ENCODE measurements around the gene NR5A2.

Gene NR5A2

DNA sequence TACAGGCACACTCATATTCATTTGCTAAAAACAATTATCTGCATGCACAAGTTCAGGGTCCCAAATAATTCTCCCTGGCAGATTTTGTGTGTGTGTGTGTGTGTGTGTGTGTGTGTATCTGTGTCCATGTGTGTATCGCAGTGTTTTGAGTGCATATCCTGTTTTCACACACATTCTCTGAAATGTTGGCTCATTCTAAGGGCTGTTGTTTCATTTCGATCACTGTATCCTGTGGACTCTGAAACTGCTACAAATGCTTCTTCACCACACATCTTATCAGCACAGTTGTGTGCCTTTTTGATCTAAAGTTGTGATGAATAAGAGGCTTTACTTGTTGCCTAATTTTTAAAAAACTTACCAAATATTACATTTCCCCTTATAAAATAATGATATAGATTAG, 34.6 kb downstream of the NR5A2 start:
- in situ Hi-C loops (cut with MboI; ENCODE audit: low sequenced_read_pairs), result no loop called here

DNA sequence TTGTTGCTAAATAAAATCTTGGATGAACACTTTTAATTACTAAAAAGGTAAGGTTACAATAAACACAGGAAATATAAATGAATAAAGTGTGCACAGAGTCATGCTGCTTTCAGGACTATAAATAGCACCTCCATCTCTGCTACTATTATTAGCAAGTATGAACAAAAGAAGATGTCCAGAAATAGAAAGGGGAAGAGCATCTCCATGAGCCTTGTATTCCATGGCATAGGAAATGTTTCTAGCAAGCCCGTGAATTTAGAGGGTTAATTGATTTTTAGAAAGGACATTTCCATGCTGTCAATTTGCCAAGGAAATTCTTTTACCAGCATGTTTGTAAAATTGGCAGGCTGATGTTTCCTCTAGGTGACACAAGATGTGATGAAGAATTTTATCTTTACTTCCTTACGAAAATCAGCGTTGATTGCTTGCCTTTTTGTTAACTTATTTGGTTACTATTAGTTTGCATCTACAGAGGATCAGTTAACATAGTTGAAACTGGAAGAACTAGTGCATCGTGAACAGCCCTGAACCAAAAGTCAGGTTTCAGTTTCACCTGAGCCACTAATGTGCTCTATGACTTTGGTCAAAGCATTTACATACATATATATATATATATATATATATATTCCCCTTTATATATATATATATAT, 45.3 kb downstream of the NR5A2 start:
- in situ Hi-C loops (cut with MboI; ENCODE audit: low sequenced_read_pairs), result no loop called here

DNA sequence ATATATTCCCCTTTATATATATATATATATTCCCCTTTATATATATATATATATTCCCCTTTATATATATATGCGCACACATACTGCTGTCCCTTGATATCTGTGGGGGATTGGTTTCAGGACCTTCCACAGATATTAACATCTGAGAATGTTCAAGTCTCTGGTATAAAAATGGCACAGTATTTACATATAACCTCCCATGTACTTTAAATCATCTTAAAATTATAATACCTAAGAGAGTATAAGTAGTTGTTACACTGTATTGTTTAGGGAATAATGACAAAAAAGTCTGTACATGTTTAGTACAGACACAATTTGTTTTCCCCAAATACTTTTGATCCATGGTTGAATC, 45.8 kb downstream of the NR5A2 start:
- in situ Hi-C loops (cut with MboI; ENCODE audit: low sequenced_read_pairs), result no loop called here

DNA sequence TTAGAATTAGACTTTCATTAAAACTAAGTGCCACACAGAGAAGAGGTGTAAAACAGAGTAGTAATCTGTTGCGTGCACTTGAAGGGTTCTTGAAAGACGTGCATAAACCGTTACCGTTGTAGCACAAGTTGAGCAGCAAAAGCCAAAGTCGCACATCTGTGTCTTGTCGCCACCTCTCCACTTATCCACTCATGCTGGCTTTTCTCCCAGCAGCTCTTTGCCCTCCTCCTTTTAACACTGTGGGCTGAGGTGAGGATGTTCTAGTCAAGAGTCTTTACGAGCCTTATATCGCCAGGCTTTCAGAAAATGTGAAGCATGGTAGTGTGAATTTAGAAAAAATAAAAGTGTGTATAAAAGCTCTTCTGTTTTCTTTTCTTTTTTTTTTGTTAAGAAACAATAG, 48.0 kb downstream of the NR5A2 start:
- in situ Hi-C loops (cut with MboI; ENCODE audit: low sequenced_read_pairs), result no loop called here

DNA sequence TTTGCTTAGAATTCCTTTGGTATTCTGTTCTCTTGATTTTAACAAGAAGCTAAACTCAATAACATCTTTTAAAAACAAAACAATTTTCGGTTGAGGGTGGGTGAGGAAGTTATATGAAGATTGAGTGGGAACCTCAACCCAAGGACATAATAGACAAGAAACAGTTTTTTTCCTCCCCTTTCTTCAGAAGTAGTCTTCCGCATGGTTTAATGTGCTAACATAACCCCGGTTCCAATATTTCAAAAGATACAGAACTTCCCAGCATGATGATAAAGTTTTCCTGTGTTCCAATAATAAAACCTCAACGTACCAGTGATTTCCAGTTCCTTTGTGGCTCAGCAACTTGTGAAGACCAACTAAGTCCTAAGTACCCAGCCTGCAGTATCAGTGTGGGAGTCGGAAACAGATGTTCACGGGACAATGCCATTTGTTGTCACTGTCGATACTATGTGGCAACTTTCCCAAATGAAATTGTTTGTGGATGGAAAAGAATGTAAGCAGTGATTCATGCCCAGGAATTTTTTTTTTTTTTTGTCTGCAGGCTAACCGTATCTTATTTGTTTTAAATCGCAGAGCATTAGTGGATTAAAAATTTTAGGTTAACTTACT, 48.5 kb downstream of the NR5A2 start:
- in situ Hi-C loops (cut with MboI; ENCODE audit: low sequenced_read_pairs), result no loop called here

DNA sequence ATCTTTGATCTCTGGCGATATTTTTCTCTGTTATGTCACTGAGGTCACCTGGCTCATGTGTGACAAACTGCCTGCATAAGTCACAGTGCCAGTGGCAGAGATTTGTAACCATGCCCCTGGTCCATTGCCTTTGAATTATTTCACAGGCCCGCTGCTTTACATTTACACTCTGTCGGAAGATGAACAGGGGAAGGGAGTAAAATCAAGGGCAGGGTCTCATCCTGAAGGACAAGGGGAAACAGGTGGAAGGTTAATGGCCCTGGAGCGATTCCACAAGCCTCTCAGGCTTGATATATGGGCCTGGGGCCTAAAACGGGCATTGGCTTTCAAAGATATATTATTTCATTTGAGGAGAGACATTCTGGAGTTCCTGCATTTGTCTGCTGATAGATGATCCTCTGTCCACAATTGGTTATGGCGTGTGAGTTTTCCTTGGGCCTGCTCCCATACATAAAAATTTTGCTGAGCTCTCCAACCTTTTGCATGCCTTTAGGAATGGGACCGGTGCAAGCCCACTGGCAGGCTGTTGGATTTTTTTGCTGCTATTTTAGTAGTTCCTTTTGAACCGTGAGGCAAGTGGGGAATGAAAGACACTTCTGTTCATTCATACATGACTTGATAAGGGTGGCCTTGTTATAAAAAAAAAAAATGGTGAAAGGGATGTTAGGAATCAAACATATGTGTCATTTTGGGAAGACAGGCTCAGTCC, 51.9 kb downstream of the NR5A2 start:
- in situ Hi-C loops (cut with MboI; ENCODE audit: low sequenced_read_pairs), result no loop called here

DNA sequence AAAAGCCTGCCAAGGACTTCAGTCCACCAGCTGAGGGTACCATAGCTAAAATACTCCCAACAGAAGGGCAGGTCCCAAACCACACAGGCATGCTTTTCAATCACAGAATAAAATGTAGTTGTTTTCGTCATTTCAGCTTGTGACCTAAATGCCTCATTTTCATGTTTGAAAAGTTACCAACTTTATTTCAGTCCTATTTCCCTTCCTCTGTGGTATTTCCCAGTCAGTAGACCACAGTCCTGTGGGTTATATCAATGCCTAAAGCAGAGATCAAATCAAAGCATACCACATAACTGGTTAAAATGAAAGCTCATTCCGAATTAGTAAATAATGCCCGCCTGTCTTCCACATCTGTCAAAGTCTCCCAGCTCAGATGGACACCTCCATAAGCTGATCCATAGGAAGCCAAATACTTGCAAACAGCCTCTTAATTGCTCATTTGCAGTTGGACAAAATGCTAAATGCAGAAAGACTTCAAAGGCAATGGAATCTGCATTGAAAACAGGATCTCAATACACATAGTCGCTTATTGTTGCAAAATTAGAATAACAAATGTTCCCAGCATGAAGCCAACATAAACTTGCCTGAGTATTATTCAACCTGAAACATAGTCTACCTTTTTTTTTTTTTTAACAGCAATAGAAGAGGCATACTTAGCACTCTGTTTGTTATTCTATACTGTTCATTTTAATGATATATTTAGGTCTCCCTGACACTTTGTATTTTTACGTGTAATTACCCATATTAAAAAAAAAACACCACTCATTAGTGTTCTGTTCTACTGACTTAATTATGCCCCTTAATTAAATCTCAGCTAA, 53.9 kb downstream of the NR5A2 start:
- in situ Hi-C loops (cut with MboI; ENCODE audit: low sequenced_read_pairs), result no loop called here

DNA sequence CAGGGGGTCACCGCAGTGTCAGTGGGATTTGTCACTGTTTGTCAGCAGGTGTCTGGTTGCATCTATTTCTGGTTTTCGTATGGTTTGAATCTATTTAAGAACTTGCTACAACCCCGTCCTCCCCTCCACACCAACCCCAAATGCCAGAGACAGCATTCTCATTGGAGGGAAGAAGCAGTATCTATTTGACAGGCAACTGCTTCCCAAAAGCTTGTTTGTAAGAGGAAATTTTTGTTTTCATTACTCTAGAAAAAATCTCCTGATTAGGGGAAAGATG, 54.4 kb downstream of the NR5A2 start:
- in situ Hi-C loops (cut with MboI; ENCODE audit: low sequenced_read_pairs), result no loop called here

DNA sequence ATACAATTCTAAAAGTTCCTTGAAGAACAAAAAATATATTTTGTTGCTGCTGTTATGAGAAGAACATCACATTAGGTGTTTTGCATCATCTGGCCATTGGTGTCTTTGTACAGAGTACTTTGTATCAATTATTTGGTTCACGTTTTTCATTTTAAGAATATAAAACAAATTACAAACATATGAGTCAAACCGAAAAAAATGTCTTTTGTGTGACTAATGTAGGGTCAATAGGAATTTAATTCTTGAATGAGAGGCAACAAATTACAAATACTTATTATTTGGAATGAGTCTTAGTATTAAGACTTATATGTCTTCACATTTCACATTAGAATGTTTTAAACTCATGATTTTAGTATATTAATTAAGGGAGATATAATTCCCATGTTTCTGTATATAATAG, 54.8 kb downstream of the NR5A2 start:
- in situ Hi-C loops (cut with MboI; ENCODE audit: low sequenced_read_pairs), result no loop called here

DNA sequence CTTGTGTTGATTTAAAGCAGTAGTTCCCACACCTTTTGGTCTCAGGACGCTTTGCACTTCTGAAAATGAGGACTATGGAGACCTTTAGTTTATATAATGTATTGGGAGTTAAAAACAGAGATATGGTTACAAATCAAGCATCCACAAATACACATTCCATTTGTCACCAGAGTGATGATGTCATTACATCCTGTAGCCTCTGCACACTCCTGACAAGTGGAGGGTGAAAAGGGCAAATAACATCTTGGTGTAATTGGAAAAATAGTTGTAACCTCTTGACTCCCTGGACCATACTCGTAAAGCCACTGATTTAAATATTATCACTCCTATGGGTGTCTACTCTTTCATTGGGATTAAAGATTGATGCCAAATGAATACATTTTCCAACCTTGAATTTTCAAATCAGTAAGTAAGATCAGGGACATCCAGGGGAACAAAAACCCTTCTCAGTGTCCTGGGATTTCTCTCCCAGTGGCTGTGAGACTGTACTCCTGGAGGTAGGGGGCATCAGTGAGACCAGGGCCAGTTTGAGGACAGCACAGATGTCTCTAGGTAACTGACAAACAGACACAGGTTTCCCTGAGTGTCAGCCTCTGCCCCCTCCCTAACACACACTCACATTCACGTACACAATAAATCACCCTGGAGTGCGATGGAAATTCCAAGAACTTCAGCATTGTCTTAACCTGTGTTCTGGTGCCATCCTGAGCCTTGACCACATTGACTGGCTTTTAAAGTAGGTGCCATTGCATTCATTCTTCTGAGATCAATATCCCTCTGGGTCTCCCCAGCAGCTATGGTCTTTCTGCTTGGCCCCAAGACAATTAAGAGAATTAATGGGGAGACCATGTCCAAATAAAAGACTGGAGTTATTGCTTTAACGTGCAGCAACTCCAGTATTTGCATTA, 63.0 kb downstream of the NR5A2 start:
- in situ Hi-C loops (cut with MboI; ENCODE audit: low sequenced_read_pairs), result no loop called here

DNA sequence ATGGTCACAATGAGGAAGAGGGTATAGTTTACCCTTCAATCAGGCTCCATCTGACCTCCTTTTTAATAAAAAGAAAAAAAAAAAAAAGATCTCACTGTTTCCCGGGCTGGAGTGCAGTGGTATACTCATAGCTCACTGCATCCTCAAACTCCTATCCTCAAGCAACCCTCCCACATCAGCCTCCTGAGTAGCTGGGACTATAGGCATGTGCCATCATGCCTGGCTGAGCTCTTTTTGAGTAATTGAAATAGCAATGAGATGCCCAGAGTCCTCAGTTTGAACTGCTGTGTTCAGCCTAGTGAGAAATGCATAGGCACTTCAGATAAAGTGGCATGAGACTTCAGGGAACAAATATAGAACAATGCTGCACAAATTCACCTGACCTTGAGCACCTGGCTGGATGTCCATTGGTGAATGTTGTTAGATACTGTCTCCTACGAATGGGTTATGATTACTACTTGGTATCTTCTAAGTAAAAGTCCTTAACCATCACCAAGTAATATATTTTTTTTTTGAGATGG, 67.6 kb downstream of the NR5A2 start:
- in situ Hi-C loops (cut with MboI; ENCODE audit: low sequenced_read_pairs), result no loop called here

DNA sequence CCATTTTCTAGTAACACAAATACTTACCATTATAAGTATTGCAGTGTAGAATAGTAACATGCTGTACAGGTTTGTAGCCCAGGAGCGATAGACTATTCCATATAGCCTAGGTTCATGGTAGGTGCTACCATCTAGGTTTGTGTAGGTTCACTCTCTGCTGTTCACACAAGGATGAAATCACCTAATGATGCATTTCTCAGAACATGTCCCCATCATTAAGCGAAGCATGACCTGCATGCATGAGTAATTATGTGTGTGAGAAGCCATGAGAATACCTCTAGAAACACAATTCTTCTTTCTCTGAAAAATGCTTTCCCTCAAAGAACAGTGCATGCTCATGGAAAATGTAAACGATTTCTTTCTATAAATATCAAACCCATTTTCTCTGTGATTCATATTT, 69.3 kb downstream of the NR5A2 start:
- in situ Hi-C loops (cut with MboI; ENCODE audit: low sequenced_read_pairs), result no loop called here

DNA sequence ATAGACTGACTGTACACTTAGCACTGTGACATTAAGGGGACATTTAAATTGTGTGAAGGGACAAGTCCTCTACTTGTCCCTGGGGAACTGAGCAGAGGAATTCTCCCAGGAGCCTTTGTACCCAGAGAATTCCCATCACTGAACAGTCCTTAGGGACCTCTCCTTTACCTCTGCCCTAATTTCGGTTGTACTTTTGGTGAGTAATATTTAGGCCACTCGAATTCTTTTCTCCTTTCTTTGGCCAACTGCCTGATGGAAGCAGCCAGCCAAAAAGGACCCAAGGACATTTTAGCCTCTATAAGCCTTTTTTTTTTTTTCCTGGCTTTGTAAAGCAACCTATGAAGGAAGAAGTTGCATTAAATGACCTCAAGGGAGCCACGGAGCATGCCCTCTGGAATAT, 71.5 kb downstream of the NR5A2 start:
- in situ Hi-C loops (cut with MboI; ENCODE audit: low sequenced_read_pairs), result no loop called here

DNA sequence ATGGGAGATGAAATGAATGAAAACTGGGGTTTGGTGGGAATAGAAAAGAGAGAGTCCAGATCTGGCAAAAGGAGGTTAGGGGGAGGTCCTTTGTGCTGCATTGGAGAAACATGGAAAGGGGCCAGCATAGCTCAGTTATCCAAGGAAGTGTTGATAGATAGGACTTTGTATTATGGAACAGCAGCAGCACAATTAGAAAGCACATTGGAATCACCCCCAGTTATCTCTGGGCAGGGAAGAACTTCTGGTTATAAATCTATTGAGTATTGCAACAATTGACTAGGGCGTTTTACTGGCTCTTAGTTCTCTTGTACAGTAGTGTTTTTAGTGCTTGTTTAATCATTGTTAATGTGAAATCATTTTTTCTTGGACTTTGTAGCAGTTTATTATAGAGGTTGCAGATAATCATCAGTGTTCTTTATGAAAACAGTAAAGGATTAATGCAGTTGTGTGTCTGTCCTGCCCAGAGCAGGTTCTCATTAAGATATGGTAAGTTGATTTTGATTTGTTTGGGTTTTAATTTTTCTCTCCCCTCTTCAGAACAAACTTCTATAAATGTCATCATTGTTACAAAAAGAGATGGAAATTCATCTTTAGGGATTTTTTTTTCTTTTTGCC, 76.6 kb downstream of the NR5A2 start:
- in situ Hi-C loops (cut with MboI; ENCODE audit: low sequenced_read_pairs), result no loop called here

DNA sequence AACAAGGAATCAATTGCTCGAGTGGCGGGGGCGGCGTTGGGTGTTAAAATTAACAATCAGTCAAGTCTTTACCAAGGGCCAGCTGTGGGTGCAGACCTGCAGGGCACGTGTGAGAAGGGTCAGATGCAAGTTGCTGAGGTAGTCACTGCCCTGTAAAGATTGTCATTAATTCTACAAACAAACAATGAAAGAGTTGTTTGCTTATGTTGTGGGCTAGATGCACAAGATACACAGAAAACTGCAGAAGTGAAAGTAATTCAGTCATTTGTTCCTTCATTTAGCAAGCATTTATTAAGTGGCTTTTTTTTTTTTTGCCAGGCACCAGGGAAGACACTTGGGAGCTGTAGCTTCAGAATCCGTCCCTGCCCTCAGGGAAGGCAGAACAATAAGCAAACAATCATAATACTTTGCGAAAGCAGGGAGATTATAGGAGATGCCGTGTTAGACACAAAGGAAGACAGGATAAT, 79.5 kb downstream of the NR5A2 start:
- in situ Hi-C loops (cut with MboI; ENCODE audit: low sequenced_read_pairs), result no loop called here

DNA sequence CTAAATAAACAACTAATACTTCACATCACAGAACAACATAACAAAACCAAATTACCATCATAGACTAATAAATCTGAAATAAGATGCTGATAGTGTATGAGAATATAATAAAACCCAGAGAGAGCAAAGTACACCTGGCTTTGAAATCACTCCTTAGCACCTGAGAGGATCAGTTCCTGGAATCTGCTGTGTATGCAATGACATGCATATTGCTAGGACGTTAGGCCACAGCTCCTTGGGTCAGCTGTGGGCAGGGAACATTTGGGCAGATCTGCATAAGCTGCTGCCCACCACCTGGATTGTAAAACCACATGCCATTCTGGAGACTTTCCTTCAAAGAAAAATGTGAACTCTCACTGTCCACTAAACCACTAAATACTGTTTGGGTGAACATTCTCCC, 81.1 kb downstream of the NR5A2 start:
- in situ Hi-C loops (cut with MboI; ENCODE audit: low sequenced_read_pairs), result no loop called here

DNA sequence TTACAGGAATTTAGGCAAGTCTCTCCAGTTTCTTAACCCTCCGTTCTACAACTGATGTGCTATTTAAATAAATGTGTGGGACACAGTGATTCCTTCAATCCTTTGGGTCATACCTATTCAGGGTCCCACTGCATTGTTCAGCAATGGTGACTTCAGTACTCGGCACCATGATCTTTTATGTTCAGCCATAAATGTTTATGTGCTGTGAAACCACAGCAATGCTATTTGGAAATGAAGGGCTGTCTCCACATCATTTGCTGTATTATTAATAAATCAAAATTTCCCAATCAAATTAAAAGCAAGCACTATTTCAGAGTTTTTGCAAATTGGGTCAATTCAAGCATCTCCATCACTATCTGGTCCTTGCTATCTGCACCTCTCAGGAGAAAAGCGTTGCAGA, 84.8 kb downstream of the NR5A2 start:
- in situ Hi-C loops (cut with MboI; ENCODE audit: low sequenced_read_pairs), result no loop called here

DNA sequence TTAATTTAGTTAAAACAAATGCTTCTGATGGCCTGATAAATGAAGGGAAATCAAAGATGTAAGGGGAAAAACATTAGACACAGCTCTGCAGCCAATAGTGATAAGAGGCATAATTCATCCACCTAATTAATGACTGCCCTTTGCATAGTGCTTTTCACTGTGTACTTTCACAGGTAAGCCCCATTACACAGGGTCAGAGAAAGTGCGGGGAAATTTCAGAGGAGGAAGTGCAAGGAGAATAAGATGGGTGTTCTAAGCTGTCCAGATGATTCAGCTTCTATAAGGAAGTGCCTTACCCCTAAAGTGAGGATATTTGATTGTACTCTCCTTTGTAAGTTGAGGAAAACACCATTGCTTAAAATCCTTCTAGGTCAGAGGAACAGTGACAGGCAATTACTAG, 88.0 kb downstream of the NR5A2 start:
- in situ Hi-C loops (cut with MboI; ENCODE audit: low sequenced_read_pairs), result no loop called here

DNA sequence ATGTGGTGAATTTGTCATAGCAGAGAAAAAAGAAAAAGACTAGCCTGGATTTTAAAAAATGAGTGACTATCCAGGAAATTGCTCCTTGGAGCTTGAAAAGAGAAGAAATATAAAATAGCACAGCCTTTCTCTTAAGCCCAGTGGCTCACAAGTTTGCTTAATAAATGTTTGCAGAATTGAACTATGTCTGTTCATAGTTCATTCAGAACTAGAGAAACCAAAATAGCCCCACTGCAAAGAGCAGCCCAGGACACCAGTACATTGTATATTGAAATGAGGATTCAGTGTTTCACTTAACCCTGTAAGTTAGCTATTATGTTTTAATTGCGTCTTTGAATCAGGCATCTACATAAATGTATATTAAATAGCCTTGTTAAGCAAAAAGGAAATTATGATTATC, 88.8 kb downstream of the NR5A2 start:
- in situ Hi-C loops (cut with MboI; ENCODE audit: low sequenced_read_pairs), result no loop called here

Data from HL-60/S4 treated with phorbol 12-myristate 13-acetate at 8.2 ng/mL for 4 days and 3 days (cell line).